Fibroblast of mammary gland (primary cell): ENCODE results near the gene LRP5.

Source experiments
- DNase-seq: peaks from one replicate; pipeline ENCODE4 v3.0.0-alpha.2; 2010; ENCODE audit warnings: low read depth
- H3K4me3 ChIP-seq: 2 replicates; pipeline ENCODE4 v1.5.1; 2011; ENCODE audit warnings: low read depth, mild to moderate bottlenecking, low read length, moderate library complexity; ENCODE audit not compliant: control insufficient read depth
- CTCF ChIP-seq: conservative IDR thresholded peaks from 2 replicates; pipeline ENCODE4 v1.5.1; 2011; ENCODE audit warnings: low read depth, low read length, inconsistent platforms; ENCODE audit not compliant: control insufficient read depth, insufficient read depth

The LRP5 gene

GRCh38 chr11:68403424-68403823 is 91.0 kb downstream of the LRP5 start:
- no peak for DNase-seq
- no peak overlapping the region for H3K4me3 ChIP-seq
- no peak for TF ChIP-seq CTCF

- no peak for TF ChIP-seq CTCF
- no peak overlapping the region for H3K4me3 ChIP-seq
- no peak for DNase-seq
Measured at GRCh38 chr11:68403831-68404230, 91.4 kb downstream of the LRP5 start.

GRCh38 chr11:68406324-68407313 is 94.2 kb downstream of the LRP5 start:
- no peak for DNase-seq
- H3K4me3 ChIP-seq, result no peak overlapping the region
- no peak for TF ChIP-seq CTCF

GRCh38 chr11:68408512-68408911 is 96.1 kb downstream of the LRP5 start:
- no peak for TF ChIP-seq CTCF
- no peak for DNase-seq
- no peak overlapping the region for H3K4me3 ChIP-seq

- TF ChIP-seq CTCF, result no peak
- no peak overlapping the region for H3K4me3 ChIP-seq
- no peak for DNase-seq
Measured at GRCh38 chr11:68409748-68410344, 97.5 kb downstream of the LRP5 start.

GRCh38 chr11:68411501-68411991 is 99.2 kb downstream of the LRP5 start:
- no peak for DNase-seq
- no peak for TF ChIP-seq CTCF
- no peak overlapping the region for H3K4me3 ChIP-seq
